Stimulated activated CD8-positive, alpha-beta memory T cell treated with anti-CD3 and anti-CD28 coated beads, Interleukin-12 subunit alpha, Interleukin-12 subunit beta, amount 100 ng/mL, for 1 hour (primary cell): ENCODE measurements around the gene TMEM108.

Experiments used
- DNase-seq: peaks from one replicate; pipeline ENCODE4 v3.0.0-alpha.2; 2020; ENCODE audit warnings: low read depth

The TMEM108 gene

DNA sequence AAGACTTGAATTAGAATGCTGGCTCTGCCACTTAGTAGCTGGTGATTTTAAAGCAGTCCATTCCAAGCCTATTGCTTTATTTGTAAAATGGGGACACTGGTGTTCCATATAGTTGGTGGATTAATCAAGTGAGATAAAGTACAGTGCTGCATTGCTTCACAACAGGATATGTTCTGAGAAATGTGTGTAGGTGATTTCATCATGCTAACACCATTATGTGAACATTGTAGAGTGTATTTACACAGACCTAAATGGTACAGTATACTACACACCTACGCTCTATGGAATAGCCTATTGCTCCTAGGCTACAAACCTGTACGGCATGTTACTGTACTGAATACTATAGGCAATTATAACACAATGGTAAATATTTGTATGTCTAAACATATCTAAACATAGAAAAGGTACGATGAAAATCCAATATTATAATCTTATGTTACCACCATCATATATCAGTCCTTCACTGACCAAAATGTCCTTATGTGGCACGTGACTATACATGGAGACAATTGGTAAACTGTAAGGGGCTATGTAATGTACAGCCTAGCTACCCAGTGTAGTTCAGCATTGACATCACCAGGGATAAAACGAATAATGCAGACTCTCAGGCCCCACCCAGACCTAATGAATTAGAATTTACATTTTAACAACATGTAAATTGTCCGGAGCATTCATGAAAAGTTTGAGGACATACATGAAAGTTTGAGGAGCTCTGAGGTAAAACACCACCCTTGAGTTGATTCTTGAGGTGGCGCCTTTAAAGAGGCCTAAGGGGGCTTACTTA, 240.3 kb downstream of the TMEM108 start:
- DNase-seq = no peak

DNA sequence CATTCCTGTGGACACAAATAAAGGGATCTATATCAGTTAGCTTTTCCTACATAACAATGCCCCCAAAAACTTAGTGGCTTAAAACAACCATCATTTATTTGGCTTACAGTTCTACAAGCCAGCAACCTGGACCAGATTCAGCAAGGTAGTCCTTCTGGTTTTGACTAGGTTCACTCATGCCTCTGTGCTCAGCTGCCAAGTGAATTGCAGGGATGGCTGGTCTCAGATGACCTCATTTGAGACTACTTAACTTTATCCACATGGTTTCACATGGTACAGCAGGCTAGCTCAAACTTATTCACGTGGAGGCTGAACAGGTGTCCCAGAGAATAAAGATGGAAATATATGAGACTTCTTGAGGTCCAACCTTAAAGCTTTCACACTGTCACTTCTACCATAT, 242.4 kb downstream of the TMEM108 start:
- DNase-seq = no peak

DNA sequence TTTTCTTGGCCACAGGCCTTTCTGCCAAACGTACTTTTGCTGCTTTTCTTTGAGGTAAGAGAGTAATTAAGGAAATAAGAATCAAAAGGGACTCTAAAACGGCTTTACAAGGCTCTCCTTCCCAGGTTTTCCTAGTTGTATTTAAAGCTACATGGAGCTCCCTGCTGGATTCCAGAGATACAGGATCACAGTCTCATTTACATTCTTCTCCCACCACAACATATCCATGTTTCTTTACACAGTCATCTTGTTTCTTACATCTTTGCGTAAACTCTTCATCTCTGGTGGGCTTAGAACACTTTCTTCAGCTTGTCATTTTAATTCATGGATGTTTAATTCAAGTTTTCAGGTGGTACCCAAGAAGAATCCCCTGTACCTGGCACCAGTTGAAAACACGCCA, 244.0 kb downstream of the TMEM108 start:
- DNase-seq = no peak

DNA sequence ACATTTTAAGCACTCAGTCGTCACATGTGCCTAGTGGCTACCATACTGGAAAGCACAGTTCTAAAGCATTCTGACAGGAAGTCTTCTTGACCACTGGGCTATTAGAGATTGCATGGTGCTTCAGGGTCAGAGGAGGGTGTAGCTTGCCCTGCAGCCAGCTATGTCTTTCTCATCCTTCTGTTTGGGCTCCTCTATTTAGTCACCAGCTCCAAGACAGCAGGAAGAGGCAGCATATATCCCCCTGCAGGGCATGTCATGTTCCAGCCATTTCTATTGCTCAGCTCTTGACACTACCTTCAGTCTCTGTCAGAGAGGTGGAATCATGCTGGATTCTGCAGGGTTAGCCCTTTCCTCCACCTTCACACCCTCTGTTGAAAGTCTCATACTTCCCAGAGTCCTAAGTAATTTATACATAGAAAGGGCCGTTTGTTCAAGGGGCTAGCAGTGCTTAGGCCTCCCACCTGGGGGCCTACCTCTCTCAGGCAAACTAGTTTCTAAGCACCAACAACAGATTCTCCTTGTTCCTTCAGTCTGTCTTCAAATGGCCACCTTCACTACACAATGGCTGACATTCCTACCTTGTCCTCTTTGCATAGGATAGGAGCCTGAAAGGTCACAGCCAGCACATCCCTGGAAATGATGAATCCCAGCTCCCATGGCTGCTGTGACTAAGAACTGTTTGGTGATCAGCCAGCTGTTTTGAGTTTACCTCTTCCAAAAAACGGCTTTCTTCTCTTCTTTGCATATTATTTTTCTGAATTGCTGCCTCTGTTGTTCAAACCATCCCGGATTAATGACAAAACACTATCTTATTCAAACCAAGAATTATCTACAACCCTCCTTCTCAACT, 246.0 kb downstream of the TMEM108 start:
- DNase-seq = no peak

DNA sequence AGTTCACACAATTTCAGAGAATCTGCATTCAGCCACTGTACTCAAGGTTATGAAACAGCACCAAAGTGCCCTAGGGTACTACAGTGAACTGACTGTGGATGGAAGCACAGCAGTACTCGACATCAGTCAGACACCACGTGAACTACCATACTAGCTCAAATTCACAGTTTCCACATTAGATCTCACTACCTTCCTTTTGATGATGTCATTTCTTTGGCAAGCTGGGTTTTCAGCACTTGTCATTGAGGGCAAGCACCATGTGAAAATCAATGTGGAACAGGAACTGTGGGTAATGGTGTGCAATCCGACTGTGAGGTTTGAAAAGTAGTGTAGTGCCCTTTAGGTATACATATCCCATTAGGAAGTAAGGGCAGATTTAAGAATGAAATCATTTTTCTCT, 251.1 kb downstream of the TMEM108 start:
- DNase-seq = no peak

DNA sequence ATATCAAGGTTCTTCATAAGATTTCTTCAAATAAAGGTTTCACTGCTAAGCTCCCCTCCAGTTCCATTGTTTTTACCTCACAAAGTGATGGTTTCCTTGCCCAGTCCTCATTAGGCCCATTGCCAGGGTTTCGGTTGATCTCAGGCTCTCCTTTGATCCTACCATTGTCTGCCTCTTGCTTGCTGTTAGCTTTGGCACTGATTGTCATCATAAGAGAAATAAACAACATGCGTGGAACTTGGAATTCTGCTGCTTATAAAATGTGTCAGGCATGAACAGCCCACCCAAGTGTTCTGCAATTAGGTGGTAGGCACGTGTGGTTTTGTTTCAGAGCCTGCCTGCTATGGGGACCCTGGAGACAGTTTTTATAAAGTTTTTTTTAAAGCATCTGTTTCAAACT, 254.1 kb downstream of the TMEM108 start:
- DNase-seq = no peak

DNA sequence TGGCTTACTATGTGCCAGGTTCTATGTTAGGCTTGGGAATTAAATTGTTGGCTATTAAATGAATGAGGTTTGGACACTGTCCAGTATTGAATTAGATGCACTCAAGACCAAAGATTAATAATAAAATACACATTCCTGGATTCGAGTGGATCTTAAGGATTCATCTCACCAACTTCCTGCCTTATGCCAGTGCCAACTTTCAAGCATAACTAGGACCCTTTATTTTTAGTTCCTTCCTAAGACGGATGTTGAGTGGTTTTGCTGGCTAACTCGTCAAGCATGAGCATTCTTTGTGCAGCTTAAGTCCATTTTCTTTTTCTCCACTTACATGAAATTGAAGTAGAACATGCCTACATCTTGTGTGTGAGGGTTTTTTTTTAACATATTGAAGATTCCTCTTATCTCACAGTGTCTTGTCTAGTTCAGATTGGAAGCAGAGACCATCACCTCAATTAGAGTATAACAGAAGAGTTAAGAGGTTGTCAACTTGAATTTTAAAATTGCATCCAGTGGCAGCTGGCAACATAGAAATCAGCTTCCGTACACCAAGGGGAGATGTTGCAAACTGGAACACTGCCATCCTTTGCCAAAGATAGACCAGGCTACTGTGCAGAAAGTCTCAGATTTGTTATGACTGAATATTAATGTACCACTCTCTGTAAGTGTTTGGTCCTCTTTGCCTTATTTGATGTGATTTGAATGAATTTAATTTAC, 255.4 kb downstream of the TMEM108 start:
- no peak for DNase-seq

DNA sequence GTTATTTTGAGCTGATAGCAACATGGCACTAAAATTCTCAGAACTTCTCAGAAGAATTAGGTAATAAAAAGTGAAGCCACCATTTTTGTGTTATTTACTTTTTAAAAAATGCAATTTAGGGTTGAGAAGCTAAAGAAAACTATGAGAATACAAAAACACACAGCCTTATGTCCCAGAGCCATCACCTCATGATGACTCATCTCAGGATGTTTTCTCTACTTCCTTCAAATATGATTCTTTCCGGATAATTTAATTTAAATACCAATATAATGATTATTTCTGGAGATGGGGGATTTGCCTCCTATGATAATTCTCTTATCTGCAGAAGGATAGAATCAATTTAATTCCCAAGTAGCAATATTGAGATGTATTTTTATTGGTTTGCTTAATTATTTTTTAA, 256.1 kb downstream of the TMEM108 start:
- no peak for DNase-seq

DNA sequence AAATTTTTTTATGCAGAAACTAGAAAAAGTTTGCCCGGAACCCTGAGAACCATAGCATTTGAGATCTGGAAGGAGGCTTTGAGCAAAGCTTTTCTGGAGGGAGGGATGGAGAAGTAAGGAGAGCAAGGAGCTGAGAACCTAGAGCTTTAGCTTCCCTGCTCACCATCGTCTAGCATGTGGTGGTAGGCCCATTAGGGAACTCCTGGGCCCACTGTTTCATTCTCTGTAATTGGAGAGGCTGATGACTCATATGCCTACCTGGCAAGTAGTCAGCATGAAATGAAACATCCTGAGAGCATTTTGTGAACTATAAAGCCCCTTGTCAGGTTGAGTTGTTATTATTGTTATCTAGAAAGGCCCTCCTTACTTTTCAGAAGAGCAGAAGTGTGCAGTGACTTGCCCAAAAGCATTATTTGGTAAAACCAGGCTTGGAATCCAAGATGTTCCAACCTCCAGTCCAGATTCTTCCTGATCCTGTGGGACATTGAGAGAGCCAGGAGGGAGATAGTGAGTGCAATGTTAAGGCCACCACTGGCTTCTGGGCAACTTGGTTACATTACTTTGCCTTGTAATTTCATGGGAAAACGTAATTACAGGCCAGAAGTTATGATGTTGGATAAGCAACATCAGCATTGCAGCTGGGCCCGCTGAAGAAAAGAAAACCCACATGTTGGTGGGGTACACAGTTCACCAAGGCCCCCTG, 257.2 kb downstream of the TMEM108 start:
- DNase-seq = no peak

DNA sequence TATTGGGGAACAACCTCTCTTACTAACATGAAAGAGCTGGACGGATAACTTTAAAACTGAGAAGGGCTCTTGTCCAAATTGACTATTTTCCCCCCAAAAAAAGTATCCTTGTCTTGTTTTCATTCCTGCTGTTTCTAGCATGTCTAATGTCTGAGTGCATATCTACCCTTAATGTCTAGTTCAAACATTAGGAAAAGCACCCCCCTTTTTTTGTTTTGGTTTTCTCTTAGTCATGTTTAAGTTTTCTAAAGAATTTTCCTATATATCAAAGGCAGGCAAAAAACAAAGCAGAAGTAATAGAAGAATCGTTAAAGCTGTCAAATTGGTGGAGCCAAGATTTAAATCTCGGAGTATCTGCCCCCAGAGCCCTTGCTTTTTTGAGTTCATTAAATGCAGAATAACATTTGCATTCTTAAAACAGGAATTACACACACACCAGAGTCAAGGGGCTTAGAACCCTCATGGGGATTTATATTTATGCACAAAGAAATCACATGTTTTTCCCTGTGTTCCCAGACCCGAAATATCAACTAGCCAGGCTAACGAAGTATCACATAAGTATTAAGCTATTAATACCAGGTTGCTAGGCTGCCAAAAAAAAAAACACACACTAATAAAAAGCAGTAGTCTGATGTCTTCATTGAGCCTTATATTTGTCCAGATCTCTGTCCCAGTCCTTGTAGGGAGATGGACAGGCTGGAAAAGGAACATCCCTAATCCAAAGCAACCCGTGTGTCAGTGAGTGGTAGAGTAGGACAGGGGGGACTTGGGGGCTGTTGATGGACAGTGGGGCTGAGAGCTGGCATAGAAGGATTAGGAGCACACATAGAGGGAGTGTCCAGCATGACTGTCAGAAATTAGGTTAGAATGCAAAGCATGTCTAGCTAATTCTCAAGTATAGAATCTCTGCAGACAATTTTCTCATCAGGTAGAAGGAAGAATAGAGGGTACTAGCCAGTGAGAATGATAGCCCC, 258.0 kb downstream of the TMEM108 start:
- DNase-seq = no peak

DNA sequence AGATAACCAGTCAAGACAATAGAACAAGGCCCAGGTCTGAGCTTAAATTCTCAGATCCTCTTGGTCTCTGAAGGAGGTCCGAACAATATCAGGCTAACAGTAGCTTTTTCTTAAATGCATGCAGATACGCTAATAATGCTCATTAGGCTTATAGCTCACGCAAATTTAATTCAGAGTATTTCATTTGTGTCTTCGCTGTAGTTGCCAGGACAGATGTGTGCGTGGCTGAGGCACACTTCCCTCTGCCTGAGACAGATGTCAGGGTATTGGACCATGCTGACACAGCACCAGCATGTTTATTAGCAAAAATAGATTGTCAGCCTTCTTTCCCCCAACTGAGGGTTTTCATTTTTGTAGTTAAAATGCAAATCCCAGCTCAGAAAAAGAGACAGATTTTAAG, 258.8 kb downstream of the TMEM108 start:
- no peak for DNase-seq

DNA sequence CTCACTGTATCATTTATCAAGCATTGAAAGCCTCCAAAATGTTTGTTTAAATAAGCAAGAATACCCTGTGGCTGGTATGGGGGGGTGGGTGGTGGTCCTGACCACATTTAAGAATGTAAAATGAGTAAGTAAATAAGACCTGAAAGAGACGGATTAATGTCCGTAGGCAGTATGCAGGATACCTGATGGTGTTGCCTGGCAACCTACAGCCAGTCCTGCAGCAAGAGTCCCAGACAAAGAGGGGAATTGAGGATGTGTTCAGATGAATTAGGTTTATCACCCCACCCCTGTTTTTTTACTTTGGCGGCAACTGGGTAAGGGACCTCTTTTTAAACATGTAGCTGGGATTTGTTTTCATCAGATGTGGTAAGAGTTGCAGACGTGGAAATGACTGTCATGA, 261.9 kb downstream of the TMEM108 start:
- no peak for DNase-seq

DNA sequence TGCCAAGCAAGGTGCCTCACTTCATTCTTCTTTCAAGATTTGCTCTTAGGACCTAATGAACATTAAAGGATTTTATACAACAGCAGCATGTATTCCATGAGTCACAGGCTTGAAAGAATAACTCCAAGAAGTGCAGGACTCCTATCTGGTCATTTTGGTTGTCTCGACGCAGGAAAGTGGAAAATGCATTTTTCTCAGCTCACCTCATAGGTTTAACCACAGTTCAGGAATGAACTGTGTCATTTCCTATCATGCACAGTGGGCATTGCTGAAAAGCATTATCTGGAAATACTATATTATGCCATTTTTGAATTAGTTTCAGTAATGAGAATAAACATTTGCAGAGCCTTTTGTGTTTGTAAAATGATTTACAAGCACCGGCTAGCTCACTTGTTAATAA, 263.0 kb downstream of the TMEM108 start:
- no peak for DNase-seq

DNA sequence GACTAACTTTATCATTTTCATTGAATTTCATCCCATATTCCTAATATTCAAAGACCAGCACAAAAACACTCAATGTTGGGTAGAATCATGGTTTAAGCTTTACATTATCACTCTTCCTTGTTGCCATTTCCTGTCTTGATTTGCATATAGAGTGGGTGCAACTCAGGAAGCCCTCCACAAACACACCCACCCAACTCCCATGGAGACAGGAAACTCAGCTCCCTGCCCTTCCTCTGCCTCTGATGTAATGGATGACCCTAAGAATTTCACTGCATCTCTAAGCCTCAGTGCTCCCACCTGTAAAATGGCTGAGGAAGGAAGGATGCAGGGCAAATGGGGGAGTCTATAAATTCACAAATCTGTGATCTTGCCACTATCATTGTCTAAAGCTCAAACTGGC, 263.5 kb downstream of the TMEM108 start:
- DNase-seq = no peak

DNA sequence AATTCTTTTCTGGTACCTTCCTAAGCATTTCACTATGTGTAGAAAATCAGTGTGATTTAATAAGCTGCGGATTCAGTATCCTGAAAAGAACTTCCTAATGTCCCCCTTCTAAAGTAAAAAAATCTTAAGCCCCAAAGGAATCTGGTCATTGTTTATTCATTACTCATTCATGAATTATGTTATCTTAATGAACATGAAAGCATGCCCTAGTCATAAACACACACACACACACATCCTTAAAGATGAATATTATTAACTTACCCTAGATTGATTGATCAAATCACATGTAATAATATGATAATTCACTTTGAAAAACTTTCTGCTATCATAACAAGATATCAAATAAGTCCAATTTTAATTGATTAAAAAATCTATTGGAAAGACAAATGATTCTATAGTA, 265.2 kb downstream of the TMEM108 start:
- DNase-seq = no peak

DNA sequence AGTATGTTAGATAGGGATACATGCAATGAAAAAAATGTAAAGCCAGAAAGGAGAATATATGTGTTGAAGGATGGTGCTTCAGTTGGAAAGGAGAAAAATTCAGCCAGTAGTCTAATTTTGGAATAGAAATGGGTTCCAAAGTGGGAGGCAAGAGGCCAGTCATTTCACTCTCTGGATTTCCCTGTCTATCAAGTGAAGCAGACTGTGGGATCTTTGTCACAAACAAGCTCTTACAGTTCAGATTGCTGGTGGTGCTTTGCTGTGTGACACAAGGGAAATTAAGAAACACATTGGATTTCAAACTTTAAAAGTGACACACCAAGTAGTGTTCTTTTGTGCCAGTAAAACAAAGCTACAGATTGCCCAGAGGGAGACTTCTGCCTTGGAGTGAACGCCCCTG, 279.7 kb downstream of the TMEM108 start:
- no peak for DNase-seq

DNA sequence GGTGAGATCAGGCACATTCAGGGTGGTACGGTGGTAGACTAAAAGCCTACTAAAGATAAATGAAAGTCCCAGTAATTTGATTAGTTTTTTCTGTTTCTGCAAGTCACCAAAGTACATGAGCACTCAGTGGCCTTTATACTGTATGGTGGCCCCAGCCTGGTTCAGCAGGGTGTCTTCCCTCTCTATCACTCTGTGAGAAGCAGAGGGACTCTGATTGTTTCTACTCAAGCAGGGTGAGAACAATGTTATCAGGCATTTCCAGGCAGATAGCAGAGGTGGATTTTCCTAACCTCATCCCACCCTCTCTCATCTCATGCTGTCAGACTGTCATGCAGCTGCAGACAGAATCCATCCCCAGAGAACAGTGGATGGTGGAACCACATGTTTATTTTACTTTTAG, 290.2 kb downstream of the TMEM108 start:
- no peak for DNase-seq

DNA sequence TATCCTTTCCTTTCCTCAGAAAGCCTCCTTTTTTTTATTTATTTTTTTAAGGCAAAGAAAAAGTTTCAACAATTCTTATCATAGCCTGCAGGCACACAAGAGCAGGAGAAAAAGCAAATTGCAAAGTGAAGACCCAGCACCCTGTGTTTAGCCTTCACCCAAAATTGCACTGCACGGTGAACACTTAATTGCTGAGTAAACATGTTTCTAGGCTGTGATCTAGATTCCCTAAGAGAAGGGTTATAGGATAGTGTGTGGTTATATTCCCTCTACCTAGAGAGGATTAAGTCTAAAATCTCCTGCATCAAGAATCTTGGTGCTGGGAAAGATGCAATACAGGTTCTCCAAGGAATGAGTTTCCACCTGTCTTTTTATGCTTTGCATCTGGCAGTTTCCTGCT, 291.4 kb downstream of the TMEM108 start:
- DNase-seq = no peak

DNA sequence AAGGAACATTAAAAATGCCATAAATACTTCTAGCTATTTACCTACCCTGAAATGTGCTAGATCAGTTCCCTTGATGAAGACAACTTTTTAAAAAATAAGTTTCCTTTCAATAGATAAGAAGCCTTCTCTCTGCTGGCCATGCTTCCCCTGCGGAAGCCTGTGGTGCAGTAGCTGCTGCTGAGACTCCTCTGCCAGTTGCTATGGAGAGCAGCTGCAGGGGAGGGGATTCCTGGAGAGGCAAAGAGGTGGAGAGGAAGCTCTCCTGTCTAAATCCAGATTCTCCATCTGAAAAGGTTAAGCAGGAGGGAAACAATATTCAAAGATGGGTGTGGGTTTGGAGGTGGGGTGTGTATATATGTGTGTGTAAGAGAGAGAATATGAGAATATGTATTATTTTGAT, 291.9 kb downstream of the TMEM108 start:
- DNase-seq = no peak

DNA sequence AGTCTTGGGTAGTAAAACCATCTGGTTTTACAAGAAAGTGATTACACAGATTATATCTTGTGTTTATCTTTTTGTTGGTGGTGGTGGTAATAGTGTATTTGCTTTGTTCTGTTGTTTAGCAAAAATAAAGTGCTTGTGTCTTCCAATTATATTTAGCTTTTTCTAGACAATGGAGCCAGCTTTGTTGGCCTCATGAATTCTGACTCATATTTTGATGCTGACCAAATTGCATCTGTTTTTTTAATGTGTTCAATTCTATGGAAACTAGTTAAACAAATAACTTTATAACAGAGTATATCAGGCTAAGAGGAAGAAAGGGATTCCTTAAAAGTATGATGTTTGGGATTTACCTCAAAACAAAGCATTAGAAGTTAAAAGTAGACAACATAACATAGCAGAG, 292.3 kb downstream of the TMEM108 start:
- no peak for DNase-seq

DNA sequence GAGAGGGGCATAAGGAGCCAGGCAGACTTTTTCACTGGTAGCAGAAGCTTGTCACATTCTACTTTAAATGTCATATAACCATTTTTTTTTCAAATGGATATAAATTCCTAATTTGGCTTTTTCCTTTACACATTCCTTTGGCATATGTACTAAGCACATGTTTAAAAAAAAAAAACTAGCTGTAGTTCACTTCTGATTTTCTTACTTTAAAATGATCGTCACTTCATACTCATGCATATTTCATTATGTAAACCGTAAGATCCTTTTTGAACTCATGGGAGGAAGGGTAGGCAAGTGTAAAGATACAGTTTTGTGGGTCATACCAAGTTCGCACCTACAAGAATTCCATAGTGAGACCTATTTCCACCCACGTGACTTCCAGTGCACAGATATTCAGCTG, 316.5 kb downstream of the TMEM108 start:
- no peak for DNase-seq
